ENCODE measurements around the gene ERN1.

Gene ERN1

GRCh38 chr17:64158831-64159590 is 29.1 kb upstream of the ERN1 start:
- no peak for DNase-seq (ENCODE audit: low read depth)
- no peak overlapping the region for H3K4me3 ChIP-seq (ENCODE audit: low read depth, low read length)

GRCh38 chr17:64158406-64158805 is 28.5 kb upstream of the ERN1 start:
- no peak for DNase-seq (ENCODE audit: low read depth)
- no peak overlapping the region for H3K4me3 ChIP-seq (ENCODE audit: low read depth, low read length)

GRCh38 chr17:64157669-64158180 is 27.8 kb upstream of the ERN1 start:
- H3K4me3 ChIP-seq (ENCODE audit: low read depth, low read length) = no peak overlapping the region
- DNase-seq (ENCODE audit: low read depth) = no peak

- DNase-seq (ENCODE audit: low read depth) = no peak
Measured at GRCh38 chr17:64156670-64157069, 26.7 kb upstream of the ERN1 start.

GRCh38 chr17:64155751-64156544 is 26.0 kb upstream of the ERN1 start:
- DNase-seq (ENCODE audit: low read depth) = no peak
- H3K4me3 ChIP-seq (ENCODE audit: low read depth, low read length) = no peak overlapping the region

More at GRCh38 chr17:64156670-64157069, 26.7 kb upstream of the ERN1 start:
- H3K4me3 ChIP-seq (ENCODE audit: low read depth, low read length) = no peak overlapping the region

GRCh38 chr17:64155129-64155528 is 25.2 kb upstream of the ERN1 start:
- H3K4me3 ChIP-seq (ENCODE audit: low read depth, low read length) = no peak overlapping the region
- no peak for DNase-seq (ENCODE audit: low read depth)

- no peak overlapping the region for H3K4me3 ChIP-seq (ENCODE audit: low read depth, low read length)
- no peak for DNase-seq (ENCODE audit: low read depth)
Measured at GRCh38 chr17:64154717-64155116, 24.8 kb upstream of the ERN1 start.

GRCh38 chr17:64154313-64154695 is 24.4 kb upstream of the ERN1 start:
- DNase-seq (ENCODE audit: low read depth) = no peak
- H3K4me3 ChIP-seq (ENCODE audit: low read depth, low read length) = no peak overlapping the region

- no peak for DNase-seq (ENCODE audit: low read depth)
- H3K4me3 ChIP-seq (ENCODE audit: low read depth, low read length) = no peak overlapping the region
Measured at GRCh38 chr17:64153565-64154312, 23.8 kb upstream of the ERN1 start.

- H3K4me3 ChIP-seq (ENCODE audit: low read depth, low read length) = no peak overlapping the region
- DNase-seq (ENCODE audit: low read depth) = no peak
Measured at GRCh38 chr17:64152428-64153125, 22.6 kb upstream of the ERN1 start.

- no peak for DNase-seq (ENCODE audit: low read depth)
- no peak overlapping the region for H3K4me3 ChIP-seq (ENCODE audit: low read depth, low read length)
Measured at GRCh38 chr17:64151016-64151368, 21.0 kb upstream of the ERN1 start.

- no peak for DNase-seq (ENCODE audit: low read depth)
- H3K4me3 ChIP-seq (ENCODE audit: low read depth, low read length) = no peak overlapping the region
Measured at GRCh38 chr17:64150237-64151015, 20.5 kb upstream of the ERN1 start.

GRCh38 chr17:64149196-64149595 is 19.3 kb upstream of the ERN1 start:
- H3K4me3 ChIP-seq (ENCODE audit: low read depth, low read length) = no peak overlapping the region
- DNase-seq (ENCODE audit: low read depth) = no peak

- no peak for DNase-seq (ENCODE audit: low read depth)
- no peak overlapping the region for H3K4me3 ChIP-seq (ENCODE audit: low read depth, low read length)
Measured at GRCh38 chr17:64148699-64149098, 18.8 kb upstream of the ERN1 start.

- no peak for DNase-seq (ENCODE audit: low read depth)
Measured at GRCh38 chr17:64148017-64148631, 18.2 kb upstream of the ERN1 start.

GRCh38 chr17:64147110-64148016 is 17.4 kb upstream of the ERN1 start:
- peak overlapping the region; percentile 70 for H3K4me3 ChIP-seq (ENCODE audit: low read depth, low read length)
- no peak for DNase-seq (ENCODE audit: low read depth)

More at GRCh38 chr17:64148017-64148631, 18.2 kb upstream of the ERN1 start:
- no peak overlapping the region for H3K4me3 ChIP-seq (ENCODE audit: low read depth, low read length)

GRCh38 chr17:64146418-64147109 is 16.6 kb upstream of the ERN1 start:
- H3K4me3 ChIP-seq (ENCODE audit: low read depth, low read length) = peak overlapping the region; percentile 70
- DNase-seq (ENCODE audit: low read depth) = peak; percentile 53

All from skeletal muscle cell (primary cell).